ENCODE data around the gene CMSS1. TPM values are rescaled to one million over a fixed set of nuclear protein-coding genes. Genes with fewer than 3 reads are reported as not detected.

Gene CMSS1
- total RNA-seq, 2 experiments from 2014 or later = 95.6 to 97.2 TPM

DNA sequence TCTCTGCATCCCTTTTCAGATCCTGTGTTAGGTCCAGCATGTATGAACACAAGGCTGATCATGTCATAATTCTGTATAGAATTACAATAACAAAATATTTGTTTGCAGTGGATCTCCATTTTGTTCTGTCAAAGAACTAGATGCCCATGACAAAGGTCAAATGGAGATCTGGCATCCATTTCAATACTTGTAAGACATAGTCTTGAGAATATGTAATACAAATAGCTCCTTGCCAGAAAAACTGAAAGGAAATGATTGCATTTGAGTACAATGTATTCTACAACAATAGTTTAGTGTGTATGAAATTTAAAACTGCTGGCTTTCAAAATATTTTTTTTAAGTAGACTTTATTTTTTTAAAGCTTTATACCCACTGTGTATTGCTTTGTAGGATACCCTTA is 101.1 kb downstream of the CMSS1 start:
- H3K4me3 Mint-ChIP-seq = no peak overlapping the region
- DNase-seq = no peak
- intact Hi-C loops (cut with micrococcal nuclease) = no loop called here
- H3K4me1 Mint-ChIP-seq (ENCODE audit: low read depth) = peaks cover 3% of the 10 kb centered on the region
- ChIA-PET CTCF (interaction anchor here (0.6 kb wide), 1 partner anchor 218 kb away, joined by 4 read pairs; no protein-coding TSS in a partner anchor), POLR2A (no interaction called here)
- H3K27ac Mint-ChIP-seq = no peak overlapping the region
- no peaks in the 10 kb centered on the region for H3K27me3 Mint-ChIP-seq
- no peaks in the 10 kb centered on the region for H3K9me3 Mint-ChIP-seq
- H3K36me3 Mint-ChIP-seq = peaks cover 9% of the 10 kb centered on the region

DNA sequence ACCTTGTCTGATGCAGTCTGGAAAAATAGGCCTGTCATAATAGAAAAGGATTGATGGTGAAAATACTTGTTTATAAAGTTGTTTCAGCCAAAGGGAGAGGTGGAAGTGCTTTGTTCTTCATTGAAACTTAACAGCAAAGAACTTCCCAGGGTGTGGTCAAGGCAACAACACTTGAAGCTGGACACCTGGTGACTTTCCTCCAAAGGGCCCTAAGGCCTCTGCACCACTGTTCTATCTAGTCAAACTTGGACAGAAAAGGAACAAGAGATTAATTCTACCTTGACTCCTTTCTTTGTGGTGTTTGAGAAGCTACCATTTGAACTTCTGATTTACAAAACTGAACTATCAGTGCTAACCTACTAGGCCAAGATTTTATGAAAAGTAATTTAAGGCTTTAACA is 102.0 kb downstream of the CMSS1 start:
- ChIA-PET CTCF (no interaction called here), POLR2A (no interaction called here)
- no peaks in the 10 kb centered on the region for H3K9me3 Mint-ChIP-seq
- no peak overlapping the region for H3K4me3 Mint-ChIP-seq
- peaks cover 9% of the 10 kb centered on the region for H3K36me3 Mint-ChIP-seq
- no peaks in the 10 kb centered on the region for H3K27me3 Mint-ChIP-seq
- no peak for DNase-seq
- intact Hi-C loops (cut with micrococcal nuclease) = no loop called here
- peaks cover 3% of the 10 kb centered on the region for H3K4me1 Mint-ChIP-seq (ENCODE audit: low read depth)
- H3K27ac Mint-ChIP-seq = no peak overlapping the region

DNA sequence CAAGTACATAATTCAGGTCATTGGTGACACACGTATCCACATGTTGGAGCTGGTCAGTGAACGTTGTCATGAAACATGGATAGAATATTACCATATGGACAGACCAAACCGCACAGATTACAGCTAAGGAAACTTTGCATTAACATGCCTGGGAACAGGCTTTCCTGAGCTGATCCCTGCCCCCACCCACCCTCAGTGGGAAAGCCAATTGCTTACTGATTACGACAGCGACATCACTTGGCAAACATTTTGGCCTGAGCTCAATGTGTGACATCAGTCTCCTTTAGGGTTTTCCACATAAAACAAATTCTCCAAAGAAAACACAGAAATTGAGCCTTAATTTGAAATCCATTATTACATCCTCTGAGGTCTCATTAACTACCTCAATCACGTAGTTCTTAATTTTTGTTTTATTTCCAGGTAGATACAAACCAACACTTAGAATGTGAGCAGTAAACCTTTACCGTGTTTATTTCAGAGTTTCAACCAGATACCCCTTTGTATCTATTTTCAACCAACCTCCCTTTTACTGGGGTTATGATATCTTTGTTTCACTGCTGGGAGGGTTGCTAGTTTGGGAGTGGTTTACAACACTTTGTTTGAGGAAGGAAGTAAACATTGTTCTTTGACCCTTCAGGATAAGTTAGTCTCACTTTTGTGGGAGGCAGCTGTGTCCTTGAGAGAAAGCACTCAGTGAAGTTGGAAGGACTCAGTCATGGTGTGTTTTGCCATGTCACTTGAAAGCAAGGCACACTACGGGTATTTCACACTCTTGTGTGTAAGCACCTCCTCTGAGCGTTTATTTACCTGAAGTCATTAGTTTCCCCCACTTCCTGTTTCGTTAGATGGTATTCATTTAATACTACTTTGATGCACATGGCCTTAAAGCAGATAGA is 103.1 kb downstream of the CMSS1 start:
- Mint-ChIP-seq H3K27me3 (no peaks in the 10 kb centered on the region), H3K4me3 (no peak overlapping the region), H3K27ac (no peak overlapping the region), H3K4me1 (ENCODE audit: low read depth) (peaks cover 3% of the 10 kb centered on the region), H3K36me3 (peaks cover 9% of the 10 kb centered on the region), H3K9me3 (no peaks in the 10 kb centered on the region)
- DNase-seq = no peak
- intact Hi-C loops (cut with micrococcal nuclease) = no loop called here
- POLR2A ChIA-PET = no interaction called here
- CTCF ChIA-PET = no interaction called here

DNA sequence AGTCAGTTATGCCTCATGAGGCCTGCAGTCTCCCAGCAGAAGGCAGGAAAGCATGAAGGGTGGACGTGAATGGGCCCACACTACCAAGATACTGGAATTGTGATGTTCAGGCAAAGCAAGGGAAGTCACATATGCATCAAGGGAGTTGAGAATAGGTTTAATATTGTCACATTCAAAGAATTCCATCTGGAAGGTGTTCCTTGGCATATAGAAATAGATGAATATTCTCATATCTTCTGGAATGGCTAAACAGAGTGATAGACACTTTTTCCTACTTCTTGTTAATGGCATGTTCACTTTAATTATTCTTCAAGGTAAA is 103.7 kb downstream of the CMSS1 start:
- H3K27ac Mint-ChIP-seq = no peak overlapping the region
- no peaks in the 10 kb centered on the region for H3K9me3 Mint-ChIP-seq
- POLR2A ChIA-PET = no interaction called here
- H3K27me3 Mint-ChIP-seq = no peaks in the 10 kb centered on the region
- peaks cover 9% of the 10 kb centered on the region for H3K36me3 Mint-ChIP-seq
- CTCF ChIA-PET = no interaction called here
- no peak overlapping the region for H3K4me3 Mint-ChIP-seq
- peaks cover 3% of the 10 kb centered on the region for H3K4me1 Mint-ChIP-seq (ENCODE audit: low read depth)
- intact Hi-C loops (cut with micrococcal nuclease) = no loop called here
- DNase-seq = no peak

DNA sequence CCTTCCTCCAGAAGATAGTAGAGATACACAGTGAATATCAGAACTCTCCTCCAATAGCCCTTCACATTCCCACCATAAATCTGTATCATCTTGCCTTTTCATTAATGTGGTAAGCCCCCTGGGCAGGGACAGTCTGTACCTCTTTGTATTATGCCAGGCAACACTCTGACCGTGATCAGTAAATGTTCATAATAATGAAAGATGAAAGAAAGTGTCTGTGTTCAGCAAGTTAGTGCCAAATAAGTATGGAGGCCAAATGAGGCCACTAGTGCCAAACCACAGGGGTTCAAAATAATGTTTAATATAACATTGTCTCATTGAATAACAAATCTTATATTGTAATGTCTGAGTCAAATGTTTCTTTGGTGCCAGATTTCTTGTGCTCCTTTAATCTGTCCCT is 104.3 kb downstream of the CMSS1 start:
- ChIA-PET CTCF (no interaction called here), POLR2A (no interaction called here)
- Mint-ChIP-seq H3K27ac (no peak overlapping the region), H3K9me3 (no peaks in the 10 kb centered on the region), H3K4me1 (ENCODE audit: low read depth) (peaks cover 3% of the 10 kb centered on the region), H3K4me3 (no peak overlapping the region), H3K27me3 (no peaks in the 10 kb centered on the region), H3K36me3 (peaks cover 7% of the 10 kb centered on the region)
- no peak for DNase-seq
- intact Hi-C loops (cut with micrococcal nuclease) = no loop called here

DNA sequence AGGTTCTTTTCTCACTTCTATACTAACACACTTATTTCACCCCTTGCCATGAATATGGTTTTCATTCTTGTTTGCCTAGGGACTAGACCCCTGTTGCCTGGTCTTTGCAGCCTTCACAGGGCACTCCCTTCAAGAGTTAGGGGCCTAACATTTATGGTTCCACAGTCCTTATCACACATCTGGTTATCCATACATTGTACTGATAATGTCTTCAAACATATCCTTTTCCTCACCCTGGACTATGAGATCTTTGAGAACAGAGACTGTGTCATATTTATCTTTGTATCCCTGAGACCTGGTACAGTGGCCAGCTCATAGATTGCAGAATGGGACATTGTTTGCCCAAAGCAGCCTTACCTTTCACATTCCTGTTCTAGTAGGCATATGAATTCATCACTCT is 106.2 kb downstream of the CMSS1 start:
- ChIA-PET POLR2A (no interaction called here), CTCF (no interaction called here)
- Mint-ChIP-seq H3K4me1 (ENCODE audit: low read depth) (peaks cover 3% of the 10 kb centered on the region), H3K9me3 (no peaks in the 10 kb centered on the region), H3K27me3 (no peaks in the 10 kb centered on the region), H3K4me3 (no peak overlapping the region), H3K36me3 (peaks cover 7% of the 10 kb centered on the region), H3K27ac (no peak overlapping the region)
- no peak for DNase-seq
- intact Hi-C loops (cut with micrococcal nuclease) = no loop called here

DNA sequence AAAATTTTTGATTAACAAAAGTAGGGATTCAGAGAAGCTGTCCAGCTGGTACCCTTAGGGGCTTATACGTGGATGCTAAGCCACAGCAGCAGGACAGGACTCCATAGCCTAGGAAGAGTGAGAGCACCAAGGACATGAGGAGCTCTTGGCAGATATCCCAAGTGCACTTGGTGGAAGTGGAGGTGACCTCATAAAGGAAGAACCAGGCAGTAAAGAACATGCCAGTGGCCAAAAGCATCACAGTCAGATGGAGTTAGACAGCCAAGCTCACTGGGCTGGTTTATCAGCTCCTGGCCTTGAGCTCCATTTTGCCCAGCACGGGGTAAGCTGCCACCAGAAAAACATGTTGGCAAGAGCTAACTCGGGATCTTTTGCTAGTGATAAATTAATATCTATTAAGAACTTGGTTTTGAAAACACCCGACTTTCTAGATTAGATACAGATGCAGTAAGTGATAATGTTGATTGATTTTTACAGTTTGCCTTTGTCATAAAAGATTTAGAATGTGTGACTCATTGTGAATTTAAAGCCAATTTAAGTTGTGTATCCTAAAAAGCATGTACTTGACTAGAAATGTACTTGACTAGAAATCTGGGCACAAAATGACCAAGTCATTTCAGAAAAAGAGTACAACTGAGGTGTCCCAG is 108.0 kb downstream of the CMSS1 start:
- Mint-ChIP-seq H3K27ac (no peak overlapping the region), H3K36me3 (peaks cover 7% of the 10 kb centered on the region), H3K4me3 (no peak overlapping the region), H3K9me3 (no peaks in the 10 kb centered on the region), H3K27me3 (no peaks in the 10 kb centered on the region), H3K4me1 (ENCODE audit: low read depth) (peaks cover 3% of the 10 kb centered on the region)
- ChIA-PET CTCF (no interaction called here), POLR2A (no interaction called here)
- intact Hi-C loops (cut with micrococcal nuclease) = no loop called here
- DNase-seq = no peak

DNA sequence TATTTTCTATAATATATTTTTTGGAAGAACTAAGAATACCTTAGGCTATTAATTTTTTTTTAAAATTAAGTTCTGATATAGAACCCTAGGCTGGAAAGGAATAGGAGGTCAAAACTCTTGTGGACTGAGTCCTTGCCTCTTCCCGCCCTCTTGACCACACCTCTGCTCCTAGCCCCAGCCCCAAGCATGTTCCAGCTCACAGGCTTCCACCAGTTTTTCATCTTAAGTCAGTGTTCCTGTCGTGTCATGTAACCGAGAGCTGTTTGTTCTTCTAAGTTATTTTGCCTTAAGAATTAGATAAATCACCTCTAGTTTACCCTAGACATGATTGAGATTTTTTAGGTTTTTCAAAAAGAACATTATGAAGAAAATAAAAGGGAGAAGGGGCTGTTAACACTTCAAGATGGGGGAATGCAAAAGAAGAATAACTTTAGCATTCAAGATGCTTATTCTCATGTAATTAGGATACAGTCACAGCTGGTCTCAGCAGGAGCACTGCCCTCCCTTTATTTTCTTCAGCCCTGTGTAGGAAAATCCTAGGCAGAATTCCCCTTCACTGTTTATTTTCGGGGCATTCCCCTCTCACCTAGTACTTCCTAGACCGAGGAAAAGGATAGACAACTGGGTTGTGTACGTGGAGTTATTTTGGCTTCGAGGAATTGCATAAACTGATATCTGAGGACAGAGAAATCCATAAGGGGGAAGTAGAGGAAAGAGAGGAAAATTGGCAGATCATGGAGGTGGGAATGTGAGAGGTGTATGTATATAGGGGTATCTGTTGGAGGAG is 110.2 kb downstream of the CMSS1 start:
- H3K9me3 Mint-ChIP-seq = no peaks in the 10 kb centered on the region
- intact Hi-C loops (cut with micrococcal nuclease) = no loop called here
- no peaks in the 10 kb centered on the region for H3K27me3 Mint-ChIP-seq
- CTCF ChIA-PET = no interaction called here
- no peak overlapping the region for H3K4me3 Mint-ChIP-seq
- no peak for DNase-seq
- peaks cover 5% of the 10 kb centered on the region for H3K36me3 Mint-ChIP-seq
- H3K27ac Mint-ChIP-seq = no peak overlapping the region
- H3K4me1 Mint-ChIP-seq (ENCODE audit: low read depth) = no peaks in the 10 kb centered on the region
- POLR2A ChIA-PET = no interaction called here

DNA sequence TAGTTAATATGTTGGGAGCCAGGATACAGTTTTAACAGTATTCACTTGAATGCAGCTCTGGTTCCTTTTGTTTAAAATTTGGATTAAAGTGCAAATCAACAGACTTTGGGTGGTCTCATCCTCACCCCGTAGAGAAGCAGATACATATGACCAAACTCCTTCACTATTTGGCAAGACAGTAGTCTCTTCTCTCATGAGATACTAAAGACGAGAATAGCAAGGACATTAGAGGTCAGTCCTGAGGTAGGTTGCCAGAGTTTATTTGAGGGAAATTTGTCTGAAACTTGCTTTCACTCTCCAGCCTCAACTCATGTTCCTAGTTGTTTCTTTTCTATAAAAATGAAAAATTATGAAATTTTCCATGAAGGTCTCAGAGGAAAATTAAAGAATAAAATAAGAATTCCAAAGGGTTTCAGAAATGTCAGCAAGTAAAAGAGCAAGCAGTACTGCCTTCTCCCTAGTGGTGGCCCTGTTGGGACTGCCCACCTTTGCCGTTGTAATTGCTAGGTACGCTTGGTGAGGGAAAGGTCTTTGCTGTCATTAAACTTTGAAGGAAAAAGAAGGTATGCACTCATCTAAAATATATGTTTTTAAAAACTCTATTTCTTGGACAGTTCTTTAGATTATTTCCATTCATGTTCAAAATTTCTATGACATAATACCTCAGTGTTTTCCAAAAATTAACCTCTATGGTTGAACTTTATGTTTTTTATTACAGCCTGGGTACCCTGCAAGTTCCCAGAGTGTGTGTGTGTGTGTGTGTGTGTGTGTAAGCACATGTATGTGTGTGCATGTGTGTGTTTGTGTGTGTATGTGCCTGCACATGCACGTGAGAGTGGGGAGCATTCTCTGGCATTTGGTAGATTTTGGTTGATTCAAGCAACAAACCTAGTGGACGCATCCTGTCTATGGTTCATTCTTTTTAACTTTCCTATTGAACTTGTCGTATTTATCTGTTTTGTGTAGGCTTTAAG is 111.4 kb downstream of the CMSS1 start:
- POLR2A ChIA-PET = no interaction called here
- H3K27me3 Mint-ChIP-seq = no peaks in the 10 kb centered on the region
- CTCF ChIA-PET = no interaction called here
- no peak overlapping the region for H3K4me3 Mint-ChIP-seq
- no peaks in the 10 kb centered on the region for H3K9me3 Mint-ChIP-seq
- no peak for DNase-seq
- no peak overlapping the region for H3K27ac Mint-ChIP-seq
- intact Hi-C loops (cut with micrococcal nuclease) = no loop called here
- H3K36me3 Mint-ChIP-seq = no peaks in the 10 kb centered on the region
- no peaks in the 10 kb centered on the region for H3K4me1 Mint-ChIP-seq (ENCODE audit: low read depth)

DNA sequence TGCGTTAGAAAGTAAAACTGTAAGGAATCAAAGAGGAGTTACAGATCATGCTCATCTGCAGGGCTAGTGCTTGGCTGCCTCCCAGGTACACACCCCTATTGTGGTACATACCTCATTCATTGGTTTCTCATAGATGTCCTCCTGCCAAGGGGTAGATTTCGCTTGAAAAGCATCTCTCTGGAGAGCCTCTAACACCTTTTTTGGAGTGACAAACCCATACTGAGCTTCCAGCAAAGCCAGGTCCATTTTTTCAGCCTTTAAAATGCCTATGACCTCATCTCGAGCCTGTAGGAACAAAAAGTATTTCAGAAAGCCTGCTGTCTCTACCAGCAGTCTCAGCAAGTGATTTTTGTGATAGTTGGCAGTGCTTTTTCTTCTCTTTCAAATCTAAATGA is 112.1 kb downstream of the CMSS1 start:
- ChIA-PET CTCF (no interaction called here), POLR2A (no interaction called here)
- H3K27ac Mint-ChIP-seq = no peak overlapping the region
- no peak for DNase-seq
- H3K4me3 Mint-ChIP-seq = no peak overlapping the region
- no peaks in the 10 kb centered on the region for H3K27me3 Mint-ChIP-seq
- H3K4me1 Mint-ChIP-seq (ENCODE audit: low read depth) = no peaks in the 10 kb centered on the region
- intact Hi-C loops (cut with micrococcal nuclease) = no loop called here
- H3K9me3 Mint-ChIP-seq = no peaks in the 10 kb centered on the region
- no peaks in the 10 kb centered on the region for H3K36me3 Mint-ChIP-seq

DNA sequence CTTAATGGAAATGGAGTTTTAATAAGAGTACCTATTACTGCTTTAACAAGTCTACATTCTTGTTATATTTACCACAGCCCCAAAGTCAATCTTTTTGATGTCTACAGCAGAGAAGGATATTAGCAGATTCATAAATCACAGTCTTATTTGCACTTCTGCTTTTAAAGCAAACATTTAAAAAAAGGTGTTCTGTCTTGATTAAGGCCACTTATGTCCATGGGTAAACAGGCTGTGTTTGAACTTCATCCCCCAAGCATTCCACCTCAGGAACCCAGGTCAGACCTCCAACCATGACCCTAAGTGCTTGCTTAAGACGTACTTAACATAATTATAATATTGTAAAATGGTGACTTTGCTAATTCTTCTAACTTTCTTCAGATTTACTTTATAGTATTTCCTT is 113.4 kb downstream of the CMSS1 start:
- Mint-ChIP-seq H3K27ac (no peak overlapping the region), H3K27me3 (no peaks in the 10 kb centered on the region), H3K9me3 (no peaks in the 10 kb centered on the region), H3K36me3 (no peaks in the 10 kb centered on the region), H3K4me1 (ENCODE audit: low read depth) (no peaks in the 10 kb centered on the region), H3K4me3 (no peak overlapping the region)
- ChIA-PET POLR2A (no interaction called here), CTCF (no interaction called here)
- intact Hi-C loops (cut with micrococcal nuclease) = no loop called here
- no peak for DNase-seq
